Neural cell (in vitro differentiated cells): ENCODE measurements around the gene REST.

Experiments used
- EP300 ChIP-seq: fragments of 450-650 bp; conservative IDR thresholded peaks from 2 replicates; pipeline ENCODE4 v1.6.1; 2014; ENCODE audit warnings: antibody characterized with exemption, mild to moderate bottlenecking, moderate library complexity; ENCODE audit not compliant: poor library complexity, severe bottlenecking
- EZH2 ChIP-seq: fragments of 200-600, 300-800 bp; shearing (Covaris generic), sonication (generic); IDR thresholded peaks from 2 replicates; pipeline ENCODE4 v1.6.1; 2014; ENCODE audit warnings: antibody characterized with exemption, low read length, borderline replicate concordance, mild to moderate bottlenecking; ENCODE audit not compliant: insufficient read depth, poor library complexity, severe bottlenecking
- MXI1 ChIP-seq: fragments of 450-650 bp; conservative IDR thresholded peaks from 2 replicates; pipeline ENCODE4 v1.6.1; 2014; ENCODE audit warnings: antibody characterized with exemption, mild to moderate bottlenecking; ENCODE audit not compliant: poor library complexity, severe bottlenecking
- POLR2AphosphoS5 ChIP-seq: IDR thresholded peaks from 2 replicates; pipeline ENCODE4 v1.6.1; 2012
- RAD21 ChIP-seq: fragments of 450-650 bp; conservative IDR thresholded peaks from 2 replicates; pipeline ENCODE4 v1.6.1; 2014; ENCODE audit warnings: antibody characterized with exemption, mild to moderate bottlenecking, moderate library complexity
- TAF1 ChIP-seq: IDR thresholded peaks from 2 replicates; pipeline ENCODE4 v1.6.1; 2012; ENCODE audit warnings: low read depth
- TF ChIP-seq, protein P1 (sequence below): fragments of 450-650 bp; IDR thresholded peaks from 2 replicates; pipeline ENCODE4 v1.5.1; 2014; ENCODE audit warnings: antibody characterized with exemption, mild to moderate bottlenecking, moderate library complexity; ENCODE audit not compliant: poor library complexity, severe bottlenecking
- TF ChIP-seq, protein P2 (sequence below): IDR thresholded peaks from 2 replicates; pipeline ENCODE4 v1.6.1; 2012; ENCODE audit warnings: borderline replicate concordance

DNA sequence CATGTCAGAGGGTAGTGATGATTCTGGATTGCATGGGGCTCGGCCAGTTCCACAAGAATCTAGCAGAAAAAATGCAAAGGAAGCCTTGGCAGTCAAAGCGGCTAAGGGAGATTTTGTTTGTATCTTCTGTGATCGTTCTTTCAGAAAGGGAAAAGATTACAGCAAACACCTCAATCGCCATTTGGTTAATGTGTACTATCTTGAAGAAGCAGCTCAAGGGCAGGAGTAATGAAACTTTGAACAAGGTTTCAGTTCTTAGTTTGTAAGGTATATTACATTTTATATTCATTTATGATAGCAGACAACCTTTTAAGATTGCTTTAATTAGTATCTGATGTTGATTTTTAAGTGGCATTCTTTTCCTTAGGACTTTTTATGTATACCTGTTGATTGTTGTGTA, 24.2 kb downstream of the REST start:
- TF ChIP-seq, protein P1, sequence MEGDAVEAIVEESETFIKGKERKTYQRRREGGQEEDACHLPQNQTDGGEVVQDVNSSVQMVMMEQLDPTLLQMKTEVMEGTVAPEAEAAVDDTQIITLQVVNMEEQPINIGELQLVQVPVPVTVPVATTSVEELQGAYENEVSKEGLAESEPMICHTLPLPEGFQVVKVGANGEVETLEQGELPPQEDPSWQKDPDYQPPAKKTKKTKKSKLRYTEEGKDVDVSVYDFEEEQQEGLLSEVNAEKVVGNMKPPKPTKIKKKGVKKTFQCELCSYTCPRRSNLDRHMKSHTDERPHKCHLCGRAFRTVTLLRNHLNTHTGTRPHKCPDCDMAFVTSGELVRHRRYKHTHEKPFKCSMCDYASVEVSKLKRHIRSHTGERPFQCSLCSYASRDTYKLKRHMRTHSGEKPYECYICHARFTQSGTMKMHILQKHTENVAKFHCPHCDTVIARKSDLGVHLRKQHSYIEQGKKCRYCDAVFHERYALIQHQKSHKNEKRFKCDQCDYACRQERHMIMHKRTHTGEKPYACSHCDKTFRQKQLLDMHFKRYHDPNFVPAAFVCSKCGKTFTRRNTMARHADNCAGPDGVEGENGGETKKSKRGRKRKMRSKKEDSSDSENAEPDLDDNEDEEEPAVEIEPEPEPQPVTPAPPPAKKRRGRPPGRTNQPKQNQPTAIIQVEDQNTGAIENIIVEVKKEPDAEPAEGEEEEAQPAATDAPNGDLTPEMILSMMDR = no peak
- TF ChIP-seq MXI1 (no peak), TAF1 (no peak), EZH2 (no peak), EP300 (no peak), POLR2AphosphoS5 (no peak), RAD21 (no peak)
- TF ChIP-seq, protein P2, sequence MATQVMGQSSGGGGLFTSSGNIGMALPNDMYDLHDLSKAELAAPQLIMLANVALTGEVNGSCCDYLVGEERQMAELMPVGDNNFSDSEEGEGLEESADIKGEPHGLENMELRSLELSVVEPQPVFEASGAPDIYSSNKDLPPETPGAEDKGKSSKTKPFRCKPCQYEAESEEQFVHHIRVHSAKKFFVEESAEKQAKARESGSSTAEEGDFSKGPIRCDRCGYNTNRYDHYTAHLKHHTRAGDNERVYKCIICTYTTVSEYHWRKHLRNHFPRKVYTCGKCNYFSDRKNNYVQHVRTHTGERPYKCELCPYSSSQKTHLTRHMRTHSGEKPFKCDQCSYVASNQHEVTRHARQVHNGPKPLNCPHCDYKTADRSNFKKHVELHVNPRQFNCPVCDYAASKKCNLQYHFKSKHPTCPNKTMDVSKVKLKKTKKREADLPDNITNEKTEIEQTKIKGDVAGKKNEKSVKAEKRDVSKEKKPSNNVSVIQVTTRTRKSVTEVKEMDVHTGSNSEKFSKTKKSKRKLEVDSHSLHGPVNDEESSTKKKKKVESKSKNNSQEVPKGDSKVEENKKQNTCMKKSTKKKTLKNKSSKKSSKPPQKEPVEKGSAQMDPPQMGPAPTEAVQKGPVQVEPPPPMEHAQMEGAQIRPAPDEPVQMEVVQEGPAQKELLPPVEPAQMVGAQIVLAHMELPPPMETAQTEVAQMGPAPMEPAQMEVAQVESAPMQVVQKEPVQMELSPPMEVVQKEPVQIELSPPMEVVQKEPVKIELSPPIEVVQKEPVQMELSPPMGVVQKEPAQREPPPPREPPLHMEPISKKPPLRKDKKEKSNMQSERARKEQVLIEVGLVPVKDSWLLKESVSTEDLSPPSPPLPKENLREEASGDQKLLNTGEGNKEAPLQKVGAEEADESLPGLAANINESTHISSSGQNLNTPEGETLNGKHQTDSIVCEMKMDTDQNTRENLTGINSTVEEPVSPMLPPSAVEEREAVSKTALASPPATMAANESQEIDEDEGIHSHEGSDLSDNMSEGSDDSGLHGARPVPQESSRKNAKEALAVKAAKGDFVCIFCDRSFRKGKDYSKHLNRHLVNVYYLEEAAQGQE = no peak
